Measurements from ENCODE around the gene STIM1. TPM values are rescaled to one million over a fixed set of nuclear protein-coding genes. Genes with fewer than 3 reads are reported as not detected.

STIM1 gene
- total RNA-seq = 10 to 100 TPM; 49.7 to 56.4 TPM
- polyA plus RNA-seq = 10 to 100 TPM; 12.1 to 32.6 TPM
- long read RNA-seq, donor 1, full-length matches to known transcripts = 7 of 7 reads
- long read RNA-seq, donor 1, partial matches to known transcripts = 0 of 7 reads
- long read RNA-seq, donor 1, other reads (novel, unspliced or antisense) = 0 of 7 reads
- long read RNA-seq, donor 2, full-length matches to known transcripts = 3 of 3 reads
- long read RNA-seq, donor 2, partial matches to known transcripts = 0 of 3 reads
- long read RNA-seq, donor 2, other reads (novel, unspliced or antisense) = 0 of 3 reads
- long read RNA-seq, donor 3, full-length matches to known transcripts = 2 of 11 reads
- long read RNA-seq, donor 3, partial matches to known transcripts = 9 of 11 reads
- long read RNA-seq, donor 3, other reads (novel, unspliced or antisense) = 0 of 11 reads
- long read RNA-seq, donor 4, full-length matches to known transcripts = 3 of 3 reads
- long read RNA-seq, donor 4, partial matches to known transcripts = 0 of 3 reads
- long read RNA-seq, donor 4, other reads (novel, unspliced or antisense) = 0 of 3 reads
- long read RNA-seq, donor 5, partial matches to known transcripts = 0 of 6 reads
- long read RNA-seq, donor 5, other reads (novel, unspliced or antisense) = 0 of 6 reads

DNA sequence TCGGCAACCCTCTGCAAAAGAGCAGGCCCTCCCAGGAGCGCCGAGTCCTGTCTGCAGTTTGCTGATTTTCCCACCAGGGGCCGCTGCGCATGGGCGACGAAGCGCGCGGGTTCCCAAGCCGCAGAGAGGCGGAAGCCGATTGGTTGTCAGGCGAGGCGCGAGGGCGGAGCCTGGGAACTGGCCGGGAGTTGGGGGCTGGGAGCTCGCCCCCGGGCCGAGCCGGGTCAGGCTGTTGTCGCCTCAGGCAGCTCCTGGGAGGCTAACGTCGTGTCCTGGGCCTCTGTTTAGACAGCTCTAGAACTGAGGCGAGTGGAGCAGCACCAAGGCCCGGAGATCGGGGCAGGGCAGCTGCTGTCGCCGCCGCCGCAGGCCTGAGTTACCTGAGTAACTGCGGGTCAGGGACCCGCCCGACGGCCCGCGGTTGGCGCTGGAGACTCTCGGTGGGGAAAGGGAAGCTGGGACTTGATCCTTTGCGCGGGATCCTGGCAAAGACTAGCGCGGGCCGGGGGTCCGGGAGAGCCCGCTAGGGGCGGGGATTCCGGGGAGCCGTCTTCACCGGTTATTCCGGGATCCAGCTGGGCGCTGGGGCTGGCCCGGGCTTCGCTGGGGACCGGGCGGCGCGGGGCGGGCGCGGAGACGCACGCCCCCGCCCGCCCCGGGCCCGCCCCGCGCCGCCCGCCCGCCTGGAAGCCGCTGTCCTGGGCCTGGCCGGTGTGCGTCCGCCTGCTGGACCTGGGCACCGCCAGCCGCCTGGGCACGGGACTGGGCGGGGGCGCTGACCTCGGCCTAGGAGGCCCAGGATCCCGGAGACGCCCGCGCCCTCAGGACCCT is at the start of gene STIM1:
Gene STIM1, plus strand, starts transcription at position 688 of the 831 bp plus-strand sequence. CDS start 607 bp downstream, outside the sequence.
- H3K4me1 ChIP-seq (ENCODE audit: control insufficient read depth in 5 of 5, insufficient read depth in 5 of 5, low read length in 5 of 5) = peaks cover 4 to 45% (median 29%) of the 10 kb centered on the region in 5 donors
- peak; percentile 97 for DNase-seq

GRCh38 chr11:3807909-3808860 is 47.3 kb upstream of the STIM1 start, which contains the start of gene PGAP2:
PGAP2 (plus strand) TSS chr11:3808560; CDS start chr11:3811260, 2,700 bp downstream.
- 0 to 2% methylated on average over 50 to 55 of the region's 55 CpGs for WGBS, 2 donors
- TF ChIP-seq, protein P1, sequence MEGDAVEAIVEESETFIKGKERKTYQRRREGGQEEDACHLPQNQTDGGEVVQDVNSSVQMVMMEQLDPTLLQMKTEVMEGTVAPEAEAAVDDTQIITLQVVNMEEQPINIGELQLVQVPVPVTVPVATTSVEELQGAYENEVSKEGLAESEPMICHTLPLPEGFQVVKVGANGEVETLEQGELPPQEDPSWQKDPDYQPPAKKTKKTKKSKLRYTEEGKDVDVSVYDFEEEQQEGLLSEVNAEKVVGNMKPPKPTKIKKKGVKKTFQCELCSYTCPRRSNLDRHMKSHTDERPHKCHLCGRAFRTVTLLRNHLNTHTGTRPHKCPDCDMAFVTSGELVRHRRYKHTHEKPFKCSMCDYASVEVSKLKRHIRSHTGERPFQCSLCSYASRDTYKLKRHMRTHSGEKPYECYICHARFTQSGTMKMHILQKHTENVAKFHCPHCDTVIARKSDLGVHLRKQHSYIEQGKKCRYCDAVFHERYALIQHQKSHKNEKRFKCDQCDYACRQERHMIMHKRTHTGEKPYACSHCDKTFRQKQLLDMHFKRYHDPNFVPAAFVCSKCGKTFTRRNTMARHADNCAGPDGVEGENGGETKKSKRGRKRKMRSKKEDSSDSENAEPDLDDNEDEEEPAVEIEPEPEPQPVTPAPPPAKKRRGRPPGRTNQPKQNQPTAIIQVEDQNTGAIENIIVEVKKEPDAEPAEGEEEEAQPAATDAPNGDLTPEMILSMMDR (IDR thresholded peaks at IDR 0.05; ENCODE audit: control extremely low read depth, extremely low read depth) = peak; percentile 57
- no peaks in the 10 kb centered on the region for H3K36me3 ChIP-seq (ENCODE audit: control insufficient read depth in 4 of 4, insufficient read depth in 4 of 4, low read length in 4 of 4)
- peaks cover 0 to 10% (median 2%) of the 10 kb centered on the region in 5 donors for H3K4me1 ChIP-seq (ENCODE audit: control insufficient read depth in 5 of 5, insufficient read depth in 5 of 5, low read length in 5 of 5)
- no peaks in the 10 kb centered on the region for H3K27me3 ChIP-seq (ENCODE audit: control insufficient read depth in 3 of 3, insufficient read depth in 3 of 3, low read length in 2 of 3)
- DNase-seq = peak; percentile 75 to 81 (median 79)
- peak within 1 kb of the TSS; percentile 67 for H3K4me3 ChIP-seq
- peak; percentile 77 for ATAC-seq (ENCODE audit: insufficient read depth, low FRiP score)
- peak within 1 kb of the TSS; percentile 2 to 82 for H3K27ac ChIP-seq (ENCODE audit: low read depth in 1 of 2, low read length in 1 of 2)
- H3K9ac ChIP-seq (ENCODE audit: insufficient read depth in 1 of 2, low read length in 2 of 2) = peak within 1 kb of the TSS; percentile 31 to 84
- H3K9me3 ChIP-seq (ENCODE audit: control insufficient read depth in 4 of 4, insufficient read depth in 3 of 4, low read length in 3 of 4) = no peaks in the 10 kb centered on the region

More for the DNA sequence above, at the start of gene STIM1:
- no peaks in the 10 kb centered on the region for H3K27me3 ChIP-seq (ENCODE audit: control insufficient read depth in 3 of 3, insufficient read depth in 3 of 3, low read length in 2 of 3)
- peak within 1 kb of the TSS; percentile 13 to 71 for H3K9ac ChIP-seq (ENCODE audit: insufficient read depth in 1 of 2, low read length in 2 of 2)
- WGBS, 2 donors = 0% methylated on average over 51 to 87 of the region's 87 CpGs
- H3K27ac ChIP-seq (ENCODE audit: low read depth in 1 of 2, low read length in 1 of 2) = peak within 1 kb of the TSS; percentile 92 to 94
- no peaks in the 10 kb centered on the region for H3K9me3 ChIP-seq (ENCODE audit: control insufficient read depth in 4 of 4, insufficient read depth in 3 of 4, low read length in 3 of 4)
- H3K36me3 ChIP-seq (ENCODE audit: control insufficient read depth in 4 of 4, insufficient read depth in 4 of 4, low read length in 4 of 4) = no peaks in the 10 kb centered on the region
- ATAC-seq (ENCODE audit: insufficient read depth, low FRiP score) = peak; percentile 92
- peak within 1 kb of the TSS; percentile 74 for H3K4me3 ChIP-seq
- TF ChIP-seq, protein P1 (IDR thresholded peaks at IDR 0.05; ENCODE audit: control extremely low read depth, extremely low read depth) = peak; percentile 95
